Osteoblast (primary cell): Measurements from ENCODE around the gene CLDN19. TPM values are rescaled to one million over a fixed set of nuclear protein-coding genes. Genes with fewer than 3 reads are reported as not detected.

Source experiments
- DNase-seq: peaks from one replicate; pipeline ENCODE4 v3.0.0; 2011; ENCODE audit warnings: low spot score, mixed read lengths; ENCODE audit not compliant: insufficient read length; ENCODE audit errors: missing footprints
- H2AFZ ChIP-seq: 2 replicates; pipeline ENCODE4 v1.6.0; 2011; ENCODE audit warnings: mild to moderate bottlenecking, low read length
- H3K27ac ChIP-seq: 2 replicates; pipeline ENCODE4 v1.5.1; 2011; ENCODE audit warnings: mild to moderate bottlenecking, low read depth, low read length, moderate library complexity
- H3K27me3 ChIP-seq: 2 replicates; pipeline ENCODE4 v1.6.0; 2012; ENCODE audit warnings: mild to moderate bottlenecking, control low read depth, inconsistent platforms, low read length, moderate library complexity; ENCODE audit not compliant: insufficient read depth
- H3K36me3 ChIP-seq: 2 replicates; pipeline ENCODE4 v1.5.1; 2011; ENCODE audit warnings: mild to moderate bottlenecking, low read length, control low read depth, moderate library complexity; ENCODE audit not compliant: insufficient read depth
- H3K4me1 ChIP-seq: 2 replicates; pipeline ENCODE4 v1.5.1; 2011; ENCODE audit warnings: mild to moderate bottlenecking, low read length, control low read depth, moderate library complexity; ENCODE audit not compliant: insufficient read depth
- H3K4me2 ChIP-seq: 2 replicates; pipeline ENCODE4 v1.6.0; 2011; ENCODE audit warnings: mild to moderate bottlenecking, low read length; ENCODE audit not compliant: insufficient read depth
- H3K4me3 ChIP-seq: fragments of 200-600 bp; sonication (generic); 3 replicates; pipeline ENCODE4 v1.5.1; 2012; ENCODE audit warnings: mild to moderate bottlenecking, low read length, inconsistent platforms; ENCODE audit not compliant: insufficient read depth
- H3K79me2 ChIP-seq: 2 replicates; pipeline ENCODE4 v1.6.0; 2012; ENCODE audit warnings: mild to moderate bottlenecking, low read length, control low read depth, inconsistent platforms; ENCODE audit not compliant: insufficient read depth
- H3K9me3 ChIP-seq: 2 replicates; pipeline ENCODE4 v1.5.1; 2011; ENCODE audit warnings: low read depth, low read length, control low read depth
- H4K20me1 ChIP-seq: 2 replicates; pipeline ENCODE4 v1.6.0; 2012; ENCODE audit warnings: mild to moderate bottlenecking, low read length, control low read depth; ENCODE audit not compliant: insufficient read depth
- CTCF ChIP-seq: IDR thresholded peaks from 2 replicates; pipeline ENCODE4 v1.5.1; 2011; ENCODE audit warnings: mild to moderate bottlenecking, low read depth, low read length, moderate library complexity; ENCODE audit errors: extremely low read depth
- total RNA-seq: library from RNA; depleted of rRNA; stranded (reverse); fragments of >200 nt; gene quantifications from 2 replicates; pipeline ENCODE4 v1.2.3, GENCODE V29; 2012

Gene CLDN19
- total RNA-seq, 1 donor = not detected

DNA sequence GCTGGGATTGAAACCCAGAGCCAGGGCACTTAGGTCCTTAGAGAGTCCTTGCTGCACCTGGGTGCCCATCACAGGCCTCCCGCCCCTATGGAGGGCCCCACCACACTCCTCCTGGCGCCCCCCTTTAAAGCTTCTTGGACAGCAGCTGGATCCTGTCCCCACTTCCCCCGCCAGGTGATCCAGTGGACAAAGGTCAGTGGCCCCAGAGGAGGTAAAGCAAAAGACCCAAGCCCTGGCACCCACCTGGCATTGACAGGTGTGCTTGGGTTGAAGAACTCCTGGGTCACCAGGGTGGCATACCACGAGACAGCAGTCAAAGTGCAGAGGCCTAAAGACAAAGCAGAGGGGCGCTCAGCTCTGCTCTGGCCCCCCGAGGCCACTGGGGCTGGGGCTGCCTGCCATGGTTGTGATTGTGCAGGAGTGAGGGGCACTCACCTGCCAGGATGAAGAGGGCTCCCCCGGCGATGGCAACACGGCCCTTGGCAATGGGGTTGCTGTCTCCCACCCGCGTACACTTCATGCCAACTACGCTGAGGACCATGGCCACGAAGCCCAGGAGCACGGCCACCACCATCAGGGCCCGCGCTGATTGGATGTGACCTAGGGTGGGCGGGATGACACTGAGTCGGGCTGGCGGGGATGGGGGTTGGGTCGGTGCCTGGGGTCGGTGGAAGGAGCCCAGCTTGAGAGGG is 1.9 kb downstream of the CLDN19 start:
- Histone ChIP-seq H3K79me2 (no peaks in the 10 kb centered on the region), H3K9me3 (no peaks in the 10 kb centered on the region), H4K20me1 (no peaks in the 10 kb centered on the region), H3K27me3 (no peaks in the 10 kb centered on the region), H3K4me2 (no peak overlapping the region), H3K36me3 (no peaks in the 10 kb centered on the region), H2AFZ (no peak overlapping the region), H3K4me3 (no peak overlapping the region), H3K4me1 (no peaks in the 10 kb centered on the region), H3K27ac (no peak overlapping the region)
- DNase-seq = peak; percentile 68
- TF ChIP-seq CTCF = no peak

DNA sequence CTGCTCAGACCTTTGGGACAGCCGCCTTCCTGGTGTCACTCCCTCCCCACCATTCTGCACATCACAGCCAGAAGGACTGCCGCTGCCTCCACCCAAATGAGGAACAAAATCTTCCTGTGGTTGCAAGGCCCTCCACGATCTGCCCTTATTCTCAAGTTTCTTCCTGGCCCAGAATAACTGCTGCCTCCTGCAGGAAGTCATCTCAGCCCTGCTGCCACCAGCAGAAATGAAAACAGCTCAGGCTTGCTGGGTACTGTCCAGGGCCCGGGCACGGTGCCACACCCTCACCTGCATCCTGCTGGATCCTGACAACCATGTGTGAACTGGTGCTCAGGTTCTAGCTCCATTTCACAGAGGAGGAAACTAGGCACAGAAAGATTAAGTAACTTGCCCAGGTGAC is 2.8 kb downstream of the CLDN19 start:
- H3K36me3 ChIP-seq = no peaks in the 10 kb centered on the region
- no peak overlapping the region for H3K4me3 ChIP-seq
- H3K4me2 ChIP-seq = no peak overlapping the region
- no peak overlapping the region for H3K27ac ChIP-seq
- no peaks in the 10 kb centered on the region for H3K79me2 ChIP-seq
- DNase-seq = peak; percentile 43
- H4K20me1 ChIP-seq = no peaks in the 10 kb centered on the region
- H3K9me3 ChIP-seq = no peaks in the 10 kb centered on the region
- H3K4me1 ChIP-seq = no peaks in the 10 kb centered on the region
- TF ChIP-seq CTCF = no peak
- H2AFZ ChIP-seq = peak overlapping the region; percentile 50
- H3K27me3 ChIP-seq = no peaks in the 10 kb centered on the region

DNA sequence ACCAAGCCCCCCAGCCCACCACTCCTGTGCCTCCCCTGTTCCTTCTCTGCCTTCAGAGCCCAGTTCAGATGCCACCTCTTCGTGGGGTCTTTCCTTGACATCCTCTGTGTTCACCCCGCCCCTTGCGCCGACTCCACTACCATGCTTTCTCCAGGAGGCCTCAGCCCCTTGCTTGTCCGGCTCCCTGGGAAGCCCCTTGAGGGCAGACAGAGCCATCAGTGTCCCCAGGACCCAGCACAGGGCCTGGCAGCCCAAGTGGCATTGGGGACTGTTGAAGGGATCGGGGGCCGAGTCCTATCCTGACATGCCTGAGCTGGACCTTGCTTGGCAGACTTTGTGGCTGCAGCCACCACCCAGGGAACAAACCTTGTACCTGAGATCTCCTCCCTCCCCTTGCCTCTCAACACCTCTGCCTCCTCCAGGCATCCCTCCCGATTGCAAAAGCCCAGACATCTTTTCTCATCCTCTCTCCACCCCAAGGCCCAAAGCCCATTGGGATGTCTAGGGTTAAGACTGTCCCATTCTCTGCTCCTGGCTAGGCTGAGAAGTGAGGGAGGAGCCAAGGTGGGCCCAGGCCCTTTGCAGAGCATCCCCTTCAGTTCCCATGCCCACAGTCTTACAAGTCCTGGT is 3.4 kb downstream of the CLDN19 start:
- Histone ChIP-seq H3K79me2 (no peaks in the 10 kb centered on the region), H3K27me3 (no peaks in the 10 kb centered on the region), H3K4me2 (no peak overlapping the region), H3K4me1 (no peaks in the 10 kb centered on the region), H3K9me3 (no peaks in the 10 kb centered on the region), H3K36me3 (no peaks in the 10 kb centered on the region), H2AFZ (no peak overlapping the region), H3K4me3 (no peak overlapping the region), H4K20me1 (no peaks in the 10 kb centered on the region), H3K27ac (no peak overlapping the region)
- no peak for TF ChIP-seq CTCF
- peak; percentile 72 for DNase-seq

DNA sequence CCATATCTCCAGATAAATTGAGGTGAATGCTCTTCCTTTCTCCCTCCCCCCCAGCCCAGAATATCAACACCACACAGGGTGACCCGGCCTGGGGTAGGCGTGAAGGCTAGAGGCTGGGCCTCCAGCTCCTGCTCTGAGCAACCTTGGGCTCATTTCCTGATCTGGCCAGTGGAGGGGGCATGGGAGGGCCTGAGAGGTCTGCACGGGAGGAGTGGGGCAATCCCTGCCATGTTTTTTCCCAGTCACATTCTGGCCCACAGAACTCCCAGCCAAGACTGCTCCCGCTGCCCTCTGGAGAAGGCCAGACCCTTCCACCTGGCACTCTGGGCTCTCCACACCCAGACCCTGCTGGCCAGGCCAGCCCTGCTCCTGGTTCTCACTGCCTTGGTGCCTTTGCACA is 3.9 kb downstream of the CLDN19 start:
- H3K9me3 ChIP-seq = no peaks in the 10 kb centered on the region
- H3K79me2 ChIP-seq = no peaks in the 10 kb centered on the region
- H3K27ac ChIP-seq = no peak overlapping the region
- H3K4me2 ChIP-seq = no peak overlapping the region
- H4K20me1 ChIP-seq = no peaks in the 10 kb centered on the region
- peak; percentile 93 for DNase-seq
- H3K36me3 ChIP-seq = no peaks in the 10 kb centered on the region
- H3K4me1 ChIP-seq = no peaks in the 10 kb centered on the region
- H3K4me3 ChIP-seq = no peak overlapping the region
- no peaks in the 10 kb centered on the region for H3K27me3 ChIP-seq
- peak; percentile 44 for TF ChIP-seq CTCF
- no peak overlapping the region for H2AFZ ChIP-seq
